GM13976 (cell line): ENCODE data around the gene HIGD1A.

ENCODE experiments used
- DNase-seq: peaks from one replicate; pipeline ENCODE4 v3.0.0; 2012; ENCODE audit warnings: low spot score
- in situ Hi-C: fragments of 300-500 bp; cut with MboI; formaldehyde crosslinking; loops from one replicate; pipeline ENCODE4 v1.12.0; 2022; ENCODE audit warnings: low sequenced_read_pairs, mixed read lengths, inconsistent platforms; ENCODE audit not compliant: unreplicated experiment
- TF ChIP-seq, protein P1 (sequence below): IDR thresholded peaks from 2 replicates; pipeline ENCODE4 v1.5.1; 2012; ENCODE audit warnings: borderline replicate concordance, mild to moderate bottlenecking; ENCODE audit not compliant: insufficient read depth; ENCODE audit errors: extremely low read depth, missing control alignments, control extremely low read depth

HIGD1A gene

GRCh38 chr3:42752441-42752840 lies 51.8 kb downstream of the HIGD1A start:
- in situ Hi-C loops = no loop called here
- TF ChIP-seq, protein P1, sequence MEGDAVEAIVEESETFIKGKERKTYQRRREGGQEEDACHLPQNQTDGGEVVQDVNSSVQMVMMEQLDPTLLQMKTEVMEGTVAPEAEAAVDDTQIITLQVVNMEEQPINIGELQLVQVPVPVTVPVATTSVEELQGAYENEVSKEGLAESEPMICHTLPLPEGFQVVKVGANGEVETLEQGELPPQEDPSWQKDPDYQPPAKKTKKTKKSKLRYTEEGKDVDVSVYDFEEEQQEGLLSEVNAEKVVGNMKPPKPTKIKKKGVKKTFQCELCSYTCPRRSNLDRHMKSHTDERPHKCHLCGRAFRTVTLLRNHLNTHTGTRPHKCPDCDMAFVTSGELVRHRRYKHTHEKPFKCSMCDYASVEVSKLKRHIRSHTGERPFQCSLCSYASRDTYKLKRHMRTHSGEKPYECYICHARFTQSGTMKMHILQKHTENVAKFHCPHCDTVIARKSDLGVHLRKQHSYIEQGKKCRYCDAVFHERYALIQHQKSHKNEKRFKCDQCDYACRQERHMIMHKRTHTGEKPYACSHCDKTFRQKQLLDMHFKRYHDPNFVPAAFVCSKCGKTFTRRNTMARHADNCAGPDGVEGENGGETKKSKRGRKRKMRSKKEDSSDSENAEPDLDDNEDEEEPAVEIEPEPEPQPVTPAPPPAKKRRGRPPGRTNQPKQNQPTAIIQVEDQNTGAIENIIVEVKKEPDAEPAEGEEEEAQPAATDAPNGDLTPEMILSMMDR = no peak
- DNase-seq = no peak

DNA sequence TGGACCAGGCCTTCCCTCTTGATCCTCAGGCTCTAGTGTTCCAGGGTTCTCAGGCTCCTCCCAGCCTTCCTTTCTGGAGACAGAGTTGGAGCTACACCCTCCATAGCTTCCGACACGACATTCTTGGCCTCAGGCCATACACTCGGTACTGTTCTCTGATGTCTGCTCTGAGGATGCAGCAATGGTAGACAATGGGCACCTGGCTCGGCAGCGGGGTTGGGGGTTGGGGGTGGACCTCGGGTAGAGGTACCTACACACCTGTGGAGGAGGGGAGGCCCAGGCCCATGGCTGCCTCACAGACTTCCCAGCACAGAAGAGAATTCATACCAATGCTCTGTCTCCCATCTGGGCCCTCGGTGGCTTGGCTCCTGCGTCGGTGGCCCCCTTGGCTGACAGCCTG lies 52.7 kb downstream of the HIGD1A start:
- in situ Hi-C loops = no loop called here
- TF ChIP-seq, protein P1 = no peak
- DNase-seq = no peak

GRCh38 chr3:42750834-42751233 lies 53.5 kb downstream of the HIGD1A start:
- in situ Hi-C loops = no loop called here
- DNase-seq = no peak
- TF ChIP-seq, protein P1 = no peak

DNA sequence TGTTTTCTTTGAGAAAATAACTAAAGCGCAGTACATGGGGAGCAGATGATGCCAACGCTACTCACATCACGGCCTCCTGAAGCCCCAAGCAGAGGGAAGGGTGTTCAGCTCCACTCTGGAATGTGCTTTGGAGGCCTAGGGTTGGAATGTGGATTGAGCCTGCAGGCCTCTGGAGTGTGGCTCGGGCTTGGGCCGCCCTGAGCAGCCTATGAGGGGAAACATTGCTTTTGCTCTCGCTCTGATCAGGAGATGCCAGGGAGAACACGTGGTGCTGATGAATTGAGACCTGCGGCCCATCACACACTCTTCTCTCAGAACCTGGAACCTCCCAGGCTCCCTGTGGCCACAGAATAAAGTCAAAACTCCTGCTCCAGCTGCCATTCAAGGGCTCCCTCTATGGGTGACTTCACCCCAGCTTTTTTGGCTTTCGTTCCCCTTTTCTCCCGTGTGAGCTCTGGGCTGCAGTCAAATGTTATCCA lies 54.5 kb downstream of the HIGD1A start:
- DNase-seq = peak; percentile 56
- in situ Hi-C loops = no loop called here
- TF ChIP-seq, protein P1 = peak; percentile 25

- in situ Hi-C loops = no loop called here
- DNase-seq = no peak
- TF ChIP-seq, protein P1 = no peak
These were observed 55.1 kb downstream of the HIGD1A start for GRCh38 chr3:42749025-42749752.

DNA sequence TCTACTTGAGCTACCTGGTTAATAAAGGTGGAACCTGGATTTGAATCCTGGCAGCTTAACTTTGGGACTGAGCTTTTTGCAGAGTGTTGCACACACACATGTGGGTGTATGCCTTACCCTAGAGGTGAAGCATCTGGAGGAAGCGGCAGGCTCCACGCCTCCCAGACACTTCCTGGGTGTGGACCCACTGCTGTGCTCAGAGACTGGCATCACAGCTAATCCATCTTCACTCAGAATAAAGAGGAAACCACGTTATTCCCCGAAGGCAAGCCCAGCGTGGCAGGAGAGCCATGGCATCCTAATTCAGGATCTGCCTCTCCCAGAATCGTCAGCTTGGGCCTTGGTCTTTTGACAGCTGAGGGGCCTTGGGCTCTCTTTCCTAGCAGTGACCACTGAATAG lies 56.7 kb downstream of the HIGD1A start:
- DNase-seq = no peak
- in situ Hi-C loops = no loop called here
- TF ChIP-seq, protein P1 = no peak
